ENCODE data around the gene BCL2A1.

DNA sequence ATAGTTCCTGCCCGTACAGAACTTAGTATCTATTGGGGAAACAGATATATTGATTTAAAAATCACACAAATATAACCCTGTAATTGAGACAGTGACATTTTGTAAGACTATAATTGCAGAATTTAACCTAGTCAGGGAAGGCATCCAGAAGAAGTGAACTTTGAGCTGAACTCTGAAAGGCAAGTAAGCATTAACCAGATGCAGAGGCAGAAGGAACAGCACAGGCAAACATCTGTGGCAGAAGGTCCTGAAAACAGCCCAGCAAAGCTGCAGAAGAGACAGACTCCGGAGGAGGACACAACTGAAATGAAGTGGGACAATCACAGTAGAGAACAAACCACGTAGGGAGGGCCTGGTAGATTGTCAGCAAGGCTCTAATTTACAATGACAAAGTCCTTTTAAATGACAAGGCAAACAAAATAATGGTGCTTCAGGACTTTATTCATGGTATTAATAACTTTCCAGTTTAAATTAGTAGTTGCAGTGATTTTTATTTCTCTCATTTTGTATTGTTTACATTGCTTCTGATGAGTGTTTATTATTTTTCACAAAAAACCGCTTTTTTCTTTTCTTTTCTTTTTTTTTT is 14.5 kb downstream of the BCL2A1 start:
- TF ChIP-seq, protein P1, sequence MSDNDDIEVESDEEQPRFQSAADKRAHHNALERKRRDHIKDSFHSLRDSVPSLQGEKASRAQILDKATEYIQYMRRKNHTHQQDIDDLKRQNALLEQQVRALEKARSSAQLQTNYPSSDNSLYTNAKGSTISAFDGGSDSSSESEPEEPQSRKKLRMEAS (IDR thresholded peaks at IDR 0.05; ENCODE audit: low read depth, low read length) = no peak
- TF ChIP-seq, protein P2, sequence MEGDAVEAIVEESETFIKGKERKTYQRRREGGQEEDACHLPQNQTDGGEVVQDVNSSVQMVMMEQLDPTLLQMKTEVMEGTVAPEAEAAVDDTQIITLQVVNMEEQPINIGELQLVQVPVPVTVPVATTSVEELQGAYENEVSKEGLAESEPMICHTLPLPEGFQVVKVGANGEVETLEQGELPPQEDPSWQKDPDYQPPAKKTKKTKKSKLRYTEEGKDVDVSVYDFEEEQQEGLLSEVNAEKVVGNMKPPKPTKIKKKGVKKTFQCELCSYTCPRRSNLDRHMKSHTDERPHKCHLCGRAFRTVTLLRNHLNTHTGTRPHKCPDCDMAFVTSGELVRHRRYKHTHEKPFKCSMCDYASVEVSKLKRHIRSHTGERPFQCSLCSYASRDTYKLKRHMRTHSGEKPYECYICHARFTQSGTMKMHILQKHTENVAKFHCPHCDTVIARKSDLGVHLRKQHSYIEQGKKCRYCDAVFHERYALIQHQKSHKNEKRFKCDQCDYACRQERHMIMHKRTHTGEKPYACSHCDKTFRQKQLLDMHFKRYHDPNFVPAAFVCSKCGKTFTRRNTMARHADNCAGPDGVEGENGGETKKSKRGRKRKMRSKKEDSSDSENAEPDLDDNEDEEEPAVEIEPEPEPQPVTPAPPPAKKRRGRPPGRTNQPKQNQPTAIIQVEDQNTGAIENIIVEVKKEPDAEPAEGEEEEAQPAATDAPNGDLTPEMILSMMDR (IDR thresholded peaks at IDR 0.05; ENCODE audit: low read depth, low read length) = no peak
- TF ChIP-seq POLR2A (IDR thresholded peaks at IDR 0.05; ENCODE audit: extremely low read depth, insufficient read length) (no peak), MYC (IDR thresholded peaks at IDR 0.05; ENCODE audit: low read depth, low read length) (no peak)

All from NB4 (cell line).